HG02938 (cell line): Measurements from ENCODE around the gene TARM1.
"Not testable (repeated sequence)": the region's sequence is repeated elsewhere in the genome, so short reads cannot be mapped to it uniquely, and the experiment has no call there.

Experiments
- ATAC-seq: cut with Tn5 transposase; IDR thresholded peaks from one replicate; pipeline ENCODE4 v1.9.1; 2021; ENCODE audit warnings: mild to moderate bottlenecking, moderate library complexity; ENCODE audit not compliant: unreplicated experiment

TARM1 gene

DNA sequence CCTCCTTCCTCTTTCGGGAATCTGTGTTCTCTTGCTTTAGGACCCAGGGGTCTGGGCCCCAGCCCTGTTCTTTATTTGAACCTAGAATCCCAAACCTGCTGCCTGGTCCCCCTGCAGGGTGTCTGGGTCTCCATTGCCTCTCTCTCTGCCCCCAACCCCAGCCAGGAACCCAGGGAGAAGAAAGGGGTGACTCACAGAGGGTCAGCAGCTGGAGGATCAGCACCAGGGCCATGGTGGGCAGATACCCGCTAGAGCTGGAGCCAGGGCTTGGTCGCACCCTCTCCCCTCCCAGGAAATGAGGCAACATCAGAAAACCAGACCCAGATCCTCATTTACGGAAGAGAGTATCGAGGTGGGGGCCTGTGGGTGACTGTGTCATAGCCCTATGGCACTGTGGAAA lies 19.4 kb upstream of the TARM1 start, which contains the start of gene OSCAR:
TSS of gene OSCAR (minus strand) at position 243 of the 400 bp plus-strand sequence. CDS start at position 232, 11 bp downstream.
- ATAC-seq, result no peak

DNA sequence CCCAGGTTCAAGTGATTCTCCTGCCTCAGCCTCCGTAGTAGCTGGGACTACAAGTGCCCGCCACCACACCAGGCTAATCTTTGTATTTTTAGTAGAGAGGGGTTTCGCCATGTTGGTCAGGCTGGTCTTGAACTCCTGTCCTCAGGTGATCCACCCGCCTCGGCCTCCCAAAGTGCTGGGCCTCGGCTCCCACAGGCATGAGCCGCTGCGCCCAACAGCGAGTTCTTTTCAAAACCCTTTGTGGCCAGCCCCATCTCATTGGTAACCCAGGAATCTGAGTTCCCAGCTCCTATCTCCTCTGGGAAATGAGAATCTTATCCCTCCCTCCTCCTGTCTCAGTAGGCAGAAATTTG lies 18.7 kb upstream of the TARM1 start:
- ATAC-seq, result not testable (repeated sequence)

DNA sequence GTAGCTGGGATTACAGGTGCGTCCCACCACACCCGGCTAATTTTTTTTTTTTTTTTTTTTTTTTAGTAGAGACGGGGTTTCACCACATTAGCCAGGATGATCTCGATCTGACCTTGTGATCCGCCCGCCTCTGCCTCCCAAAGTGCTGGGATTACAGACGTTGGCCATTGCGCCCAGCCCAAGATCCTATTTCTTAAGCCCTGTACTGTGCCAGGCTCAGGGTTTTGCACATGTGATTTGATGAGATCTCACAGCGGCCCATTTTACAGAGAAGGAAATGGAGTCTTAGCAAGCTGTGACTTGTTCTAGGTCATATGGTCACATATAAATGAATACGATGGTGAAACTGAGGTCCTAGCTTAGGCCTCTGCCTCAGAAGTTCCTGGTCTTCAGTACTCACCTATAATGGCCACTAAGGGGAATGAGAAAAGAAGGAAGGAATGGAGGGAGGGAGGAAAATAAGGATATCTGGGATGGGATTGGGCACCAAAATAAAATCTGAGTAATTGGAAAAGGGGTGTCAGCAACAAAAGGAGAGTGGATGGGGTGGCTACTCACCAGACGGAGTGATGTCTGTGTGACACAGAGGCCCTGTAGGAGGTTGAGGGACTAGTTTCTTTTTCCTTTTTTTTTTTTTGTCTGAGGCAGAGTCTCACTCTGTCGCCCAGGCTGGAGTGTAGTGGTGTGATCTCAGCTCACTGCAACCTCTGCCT lies 18.2 kb upstream of the TARM1 start:
- ATAC-seq, result no peak

DNA sequence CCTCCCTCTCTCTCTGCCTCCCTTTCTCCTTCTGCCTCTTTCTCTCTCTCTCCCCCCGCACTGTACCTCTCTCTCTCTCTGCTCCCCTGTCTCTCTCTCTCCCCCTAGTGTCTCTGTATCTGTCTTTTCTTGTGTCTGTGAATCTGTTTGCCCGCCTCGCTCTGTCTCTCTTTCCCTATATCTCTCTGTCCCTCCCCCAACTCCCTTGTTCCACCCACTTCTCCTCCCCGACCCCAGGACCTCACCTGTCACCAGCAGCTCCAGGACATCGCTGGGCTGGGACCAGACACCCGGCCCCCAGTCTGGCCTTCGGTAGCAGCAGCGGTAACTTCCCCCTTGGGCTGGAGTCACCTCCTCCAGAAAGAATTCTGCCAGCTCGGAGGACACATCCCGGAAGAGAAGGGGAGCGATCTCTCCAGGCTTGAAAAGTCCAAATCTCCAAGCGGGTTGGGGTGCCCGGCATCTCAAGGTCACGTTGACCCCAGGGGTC lies 15.5 kb upstream of the TARM1 start:
- no peak for ATAC-seq

DNA sequence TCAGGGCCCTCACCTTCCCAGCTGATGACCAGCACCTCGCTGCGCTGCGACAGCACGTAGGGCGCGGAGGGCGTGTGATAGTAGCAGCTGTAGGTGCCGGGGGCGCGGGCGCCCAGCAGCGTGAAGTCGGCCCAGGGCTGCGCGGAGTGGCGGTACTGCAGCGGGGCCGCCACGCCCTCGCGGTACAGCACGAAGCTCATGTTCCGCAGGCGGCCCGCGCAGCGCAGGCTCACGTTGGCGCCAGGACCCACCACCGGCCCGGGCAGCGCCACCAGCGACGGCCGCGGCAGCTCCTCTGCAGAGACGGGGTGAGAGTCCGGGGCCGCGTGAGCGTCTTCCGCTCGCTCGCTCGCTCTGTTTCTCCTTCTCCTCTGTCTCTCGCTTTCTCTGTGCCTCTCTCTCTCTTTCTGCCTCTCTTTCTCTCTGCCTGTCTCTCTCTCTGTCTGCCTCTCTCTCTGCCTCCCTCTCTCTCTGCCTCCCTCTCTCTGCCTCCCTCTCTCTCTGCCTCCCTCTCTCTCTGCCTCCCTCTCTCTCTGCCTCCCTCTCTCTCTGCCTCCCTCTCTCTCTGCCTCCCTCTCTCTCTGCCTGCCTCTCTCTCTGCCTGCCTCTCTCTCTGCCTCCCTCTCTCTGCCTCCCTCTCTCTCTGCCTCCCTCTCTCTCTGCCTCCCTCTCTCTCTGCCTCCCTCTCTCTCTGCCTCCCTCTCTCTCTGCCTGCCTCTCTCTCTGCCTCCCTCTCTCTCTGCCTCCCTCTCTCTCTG lies 14.9 kb upstream of the TARM1 start:
- ATAC-seq, result not testable (repeated sequence)

DNA sequence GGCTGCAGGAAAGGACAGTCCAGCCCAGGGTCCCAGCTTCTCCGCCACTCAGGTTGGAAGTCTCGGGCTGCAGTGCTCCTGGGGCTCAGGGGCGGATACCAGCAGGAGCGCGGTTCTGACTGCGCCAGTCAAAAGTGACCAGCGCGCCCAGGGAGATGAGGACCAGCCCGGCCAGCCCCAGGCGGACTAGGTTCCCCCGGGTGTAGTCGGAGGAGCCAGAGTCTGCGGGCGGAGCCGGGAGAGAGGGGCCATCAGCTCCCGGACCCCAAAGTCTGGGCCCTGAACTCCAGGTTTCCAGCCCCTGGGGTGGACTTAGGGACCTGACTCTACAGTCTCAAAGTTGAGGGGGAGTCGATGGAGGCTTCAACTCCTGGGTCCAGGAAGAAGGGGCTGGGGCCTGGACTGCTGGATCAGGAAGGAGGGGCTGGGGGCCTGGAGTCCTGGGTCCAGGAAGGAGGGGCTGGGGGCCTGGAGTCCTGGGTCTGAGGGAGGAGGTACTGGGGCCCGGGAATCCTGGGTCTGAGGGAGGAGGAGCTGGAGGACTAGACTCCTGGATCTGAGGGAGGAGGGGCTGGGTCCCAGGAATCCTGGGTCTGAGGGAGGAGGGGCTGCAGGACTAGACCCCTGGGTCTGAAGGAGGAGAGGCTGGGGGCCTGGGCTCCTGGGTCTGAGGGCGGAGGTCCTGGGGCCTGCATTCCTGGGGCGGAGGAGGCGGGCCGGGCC lies 14.1 kb upstream of the TARM1 start:
- ATAC-seq, result no peak

DNA sequence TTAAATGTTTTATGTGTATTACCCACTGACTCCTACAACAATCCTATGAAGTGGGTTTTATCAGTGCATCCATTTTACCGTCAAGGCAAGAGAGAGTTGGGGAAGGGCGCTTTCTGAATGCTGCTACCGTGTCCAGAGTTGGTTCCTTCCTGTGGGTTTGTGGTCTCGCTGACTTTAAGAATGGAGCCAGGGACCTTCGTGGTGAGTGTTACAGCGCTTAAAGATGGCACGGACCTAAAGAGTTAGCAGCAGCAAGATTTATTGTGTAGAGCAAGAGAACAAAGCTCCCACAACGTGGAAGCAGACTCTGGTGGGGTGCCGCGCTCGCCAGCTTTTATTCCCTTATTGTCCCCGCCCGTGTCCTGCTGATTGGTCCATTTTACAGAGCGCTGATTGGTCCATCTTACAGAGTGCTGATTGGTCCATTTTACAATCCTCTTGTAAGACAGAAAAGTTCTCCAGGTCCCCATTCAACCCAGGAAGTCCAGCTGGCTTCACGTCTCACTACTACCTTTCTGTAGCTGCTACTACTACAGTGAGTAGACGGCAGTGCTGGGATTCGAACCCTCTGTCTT lies 13.3 kb upstream of the TARM1 start:
- no peak for ATAC-seq

DNA sequence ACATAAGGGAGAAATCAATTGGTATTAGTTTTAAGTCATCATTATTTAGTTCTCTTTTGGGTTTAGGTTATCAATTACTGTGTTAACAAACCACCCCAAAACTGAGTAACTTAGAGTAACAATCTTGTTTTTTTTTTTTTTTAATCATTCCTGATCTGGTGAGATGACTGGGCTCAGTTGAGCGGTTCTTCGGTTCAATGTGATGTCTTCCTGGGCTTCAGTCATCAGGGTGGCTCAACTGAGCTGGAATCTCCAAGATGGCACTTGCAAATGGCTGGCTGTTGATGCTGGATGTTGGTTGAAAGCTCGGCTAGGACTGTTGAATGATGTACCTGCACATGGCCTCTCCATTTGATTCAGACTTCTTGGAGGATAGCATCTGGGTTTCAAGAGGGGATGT lies 3.2 kb upstream of the TARM1 start:
- no peak for ATAC-seq

DNA sequence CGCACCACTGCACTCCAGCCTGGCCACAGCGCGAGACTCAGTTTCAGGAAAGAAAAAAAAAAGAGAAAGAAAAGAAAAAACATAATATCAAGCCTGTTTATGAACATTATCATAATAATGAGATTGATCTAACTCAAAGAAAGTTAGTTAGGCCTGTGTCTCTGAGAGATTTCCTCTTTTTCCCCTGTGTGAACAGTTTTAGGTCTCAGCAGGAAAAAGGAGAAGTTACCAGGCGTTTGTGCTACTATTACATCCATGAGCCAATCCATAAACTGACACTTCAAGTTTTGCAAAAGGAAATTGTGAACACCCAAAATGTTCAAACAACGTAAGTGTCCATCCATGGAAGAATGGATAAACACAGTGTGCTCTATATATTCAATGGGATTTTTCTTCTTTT lies 3.8 kb downstream of the TARM1 start:
- no peak for ATAC-seq

DNA sequence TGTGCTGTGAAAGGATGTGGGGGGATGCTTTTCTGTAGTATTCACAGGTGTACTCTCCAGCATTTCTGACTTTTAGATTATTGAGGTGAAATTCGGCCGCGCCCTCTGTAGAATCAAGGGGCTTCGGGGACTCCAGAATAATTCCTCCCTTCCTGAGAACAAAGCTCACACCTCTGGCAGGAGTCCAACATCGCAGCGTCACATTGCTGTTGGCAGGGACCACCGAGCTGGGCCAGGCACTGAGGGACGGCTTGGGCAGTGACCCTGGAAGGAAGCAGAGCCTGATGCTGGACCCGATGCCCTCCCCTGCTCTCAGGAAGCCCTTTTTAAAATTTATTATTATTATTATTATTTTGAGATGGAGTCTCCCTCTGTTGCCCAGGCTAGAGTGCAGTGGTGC lies 6.3 kb downstream of the TARM1 start:
- no peak for ATAC-seq

DNA sequence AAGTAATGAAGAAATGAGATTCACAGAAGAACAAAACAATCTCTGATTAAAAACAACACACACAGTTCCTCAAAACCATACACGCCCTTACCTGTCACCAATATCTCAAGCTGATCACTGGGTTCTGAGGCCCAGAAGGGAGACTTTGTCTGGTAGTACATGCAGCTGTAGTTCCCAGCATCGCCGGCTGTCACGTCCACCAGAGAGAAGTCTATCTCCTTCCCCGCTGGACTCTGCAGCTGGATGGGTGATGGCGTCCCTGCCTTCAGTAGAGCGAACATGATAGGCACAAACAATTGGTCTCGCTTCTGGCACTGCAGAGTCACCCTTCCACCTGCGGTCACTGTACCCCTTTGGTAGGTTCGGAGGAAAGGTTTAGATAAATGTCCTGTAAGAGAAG lies 7.3 kb downstream of the TARM1 start:
- no peak for ATAC-seq

DNA sequence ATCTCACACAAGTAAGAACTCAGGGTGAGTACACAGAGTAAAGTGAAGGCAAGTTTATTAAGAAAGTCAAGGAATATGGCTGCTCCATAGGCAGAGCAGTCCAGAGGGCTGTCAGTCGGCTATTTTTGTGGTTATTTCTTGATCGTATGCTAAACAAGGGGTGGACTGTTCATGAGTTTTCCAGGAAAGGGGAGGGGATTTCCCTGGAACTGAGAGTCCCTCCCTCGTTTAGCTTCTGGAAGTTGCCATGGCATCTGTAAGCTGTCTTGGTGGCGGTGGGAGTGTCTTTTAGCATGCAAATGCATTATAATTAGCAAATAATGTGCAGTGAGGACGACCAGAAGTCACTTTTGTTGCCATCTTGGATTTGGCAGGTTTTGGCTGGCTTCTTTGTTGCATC lies 11.7 kb downstream of the TARM1 start:
- ATAC-seq, result no peak

DNA sequence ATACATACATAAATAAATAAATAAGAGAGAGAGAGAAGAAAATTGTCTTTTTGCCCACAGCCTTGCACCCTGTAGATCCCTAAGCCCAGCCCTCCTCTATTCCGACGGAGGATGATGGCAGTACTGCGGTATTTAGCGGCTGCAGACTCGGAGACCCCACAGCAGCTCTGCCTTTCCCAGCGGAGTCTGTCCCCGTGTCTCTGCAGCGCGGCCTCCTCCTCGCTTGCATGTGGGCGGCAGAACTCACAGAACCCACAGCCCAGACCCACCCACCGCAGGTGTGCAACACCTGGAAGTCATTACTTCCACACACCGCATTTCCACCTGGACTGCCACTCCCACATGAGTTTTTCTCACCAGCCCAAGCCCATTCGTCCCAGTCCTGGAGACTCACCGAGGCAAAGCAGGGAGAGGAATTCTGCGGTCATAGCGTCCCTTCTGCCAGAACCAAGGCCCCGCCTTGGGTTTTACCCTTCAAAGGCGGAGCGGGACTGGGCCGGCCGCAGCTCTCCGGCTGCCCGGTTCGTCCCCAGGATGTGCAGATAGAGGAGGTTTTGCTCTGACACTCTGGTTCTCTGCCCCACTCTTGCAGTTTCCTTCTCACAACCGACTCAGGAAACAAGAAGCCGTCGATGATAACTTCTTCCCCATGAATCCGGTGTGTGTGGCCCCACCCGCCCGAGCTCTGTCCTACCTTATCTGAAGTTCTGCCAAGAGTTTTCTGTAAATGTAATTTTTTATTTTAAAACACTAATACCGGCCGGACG lies 17.6 kb downstream of the TARM1 start, which contains the start of gene VSTM1:
TSS of gene VSTM1 (minus strand) at position 548 of the 767 bp plus-strand sequence. CDS start at position 428, 120 bp downstream.
- no peak for ATAC-seq

DNA sequence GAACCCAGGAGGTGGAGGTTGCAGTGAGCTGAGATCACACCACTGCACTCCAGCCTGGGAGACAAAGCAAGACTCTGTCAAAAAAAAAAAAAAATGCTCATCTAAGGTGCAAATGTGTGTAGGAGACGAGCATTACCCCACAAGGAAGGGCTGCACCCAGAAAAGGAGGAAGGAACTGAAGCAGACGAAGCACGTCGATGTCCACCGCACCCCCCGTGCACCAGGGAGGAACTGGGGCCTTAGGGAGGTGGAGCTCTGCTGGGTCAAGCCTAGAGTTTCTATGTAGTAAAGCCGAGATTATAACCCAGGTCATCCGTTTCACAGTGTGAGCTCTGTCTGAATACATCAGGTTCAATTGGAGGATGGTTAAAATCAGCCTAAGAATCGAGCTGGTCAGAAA lies 18.5 kb downstream of the TARM1 start:
- no peak for ATAC-seq

DNA sequence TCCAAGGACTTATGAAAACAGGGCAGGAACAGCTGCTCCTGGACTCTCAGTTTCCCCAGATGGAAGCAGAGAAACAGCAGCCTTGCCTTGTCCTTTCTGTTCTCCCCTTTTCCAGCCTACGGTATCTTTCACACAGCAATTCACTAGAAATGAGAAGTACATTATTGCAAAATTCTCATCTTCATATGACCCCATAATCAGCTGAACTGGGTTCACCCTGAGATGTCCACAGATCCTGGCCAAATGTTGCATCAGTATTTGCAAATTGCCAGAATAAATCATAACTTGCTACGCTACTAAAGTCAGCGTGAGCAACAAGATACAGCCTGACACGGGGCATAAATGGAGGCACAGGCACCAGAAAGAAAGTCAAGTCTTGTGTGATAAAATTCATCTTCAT lies 33.5 kb downstream of the TARM1 start:
- ATAC-seq, result no peak

DNA sequence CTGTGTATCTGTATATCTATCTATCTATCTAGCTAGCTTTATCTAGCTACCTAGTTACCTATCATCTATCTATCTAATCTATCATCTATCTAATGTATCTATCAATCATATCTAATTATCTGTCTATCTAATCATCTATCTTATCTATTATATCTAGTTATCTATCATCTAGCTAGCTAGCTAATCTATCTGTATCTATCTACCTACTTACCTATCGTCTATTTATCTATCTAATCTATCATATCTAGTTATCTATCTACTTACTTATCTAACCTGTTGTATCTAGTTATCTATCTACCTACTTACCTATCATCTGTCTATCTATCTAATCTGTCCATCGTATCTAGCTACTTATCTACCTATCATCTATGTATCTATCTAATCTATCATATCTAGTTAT lies 35.4 kb downstream of the TARM1 start:
- ATAC-seq, result no peak

DNA sequence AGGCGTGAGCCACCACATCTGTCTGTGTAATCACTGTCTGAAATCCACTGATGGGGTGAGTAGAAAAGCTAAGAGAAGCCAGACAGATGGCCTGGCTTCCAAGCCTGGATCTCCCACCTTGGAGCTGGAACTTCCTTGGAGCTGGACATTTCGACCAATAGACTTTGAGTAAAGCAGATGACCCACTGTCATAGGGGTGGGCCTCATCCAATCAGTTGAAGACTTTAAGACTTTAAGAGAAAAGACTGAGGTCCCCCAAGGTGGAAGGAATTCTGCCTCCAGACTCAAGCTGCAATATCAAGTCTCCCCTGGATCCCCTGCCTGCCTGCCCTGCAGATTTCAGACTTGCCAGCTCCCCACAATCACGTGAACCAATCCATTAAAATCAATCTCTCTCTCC lies 38.2 kb downstream of the TARM1 start:
- ATAC-seq, result no peak

DNA sequence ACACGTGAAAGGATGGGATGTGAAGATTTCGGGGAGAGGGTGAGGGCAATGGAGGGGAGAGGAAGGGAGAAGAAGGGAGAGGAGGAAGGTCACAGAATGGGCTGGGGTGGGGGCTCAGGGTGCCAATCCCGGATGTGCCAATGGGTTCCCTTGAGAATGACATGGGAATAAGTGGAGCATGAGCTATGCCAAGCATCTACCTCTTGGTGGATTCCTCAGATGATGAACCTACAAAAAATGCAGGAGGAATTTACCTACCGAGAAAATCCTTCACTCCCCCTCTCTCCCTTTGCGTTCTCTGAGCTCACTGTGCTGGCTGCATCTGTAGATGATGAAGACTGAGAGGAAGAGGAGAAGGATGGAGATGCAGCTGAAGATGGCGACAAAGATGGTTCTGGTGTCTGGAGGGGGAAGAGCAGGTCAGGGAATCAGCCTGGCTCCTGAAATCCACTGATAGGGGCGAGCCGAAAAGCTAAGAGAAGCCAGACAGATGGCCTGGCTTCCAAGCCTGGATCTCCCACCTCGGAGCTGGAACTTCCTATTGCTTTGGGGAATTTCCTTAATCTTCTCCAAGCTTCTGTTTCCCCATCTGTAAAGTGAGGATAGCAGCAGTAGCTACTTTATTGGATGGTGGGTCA lies 39.1 kb downstream of the TARM1 start:
- no peak for ATAC-seq

DNA sequence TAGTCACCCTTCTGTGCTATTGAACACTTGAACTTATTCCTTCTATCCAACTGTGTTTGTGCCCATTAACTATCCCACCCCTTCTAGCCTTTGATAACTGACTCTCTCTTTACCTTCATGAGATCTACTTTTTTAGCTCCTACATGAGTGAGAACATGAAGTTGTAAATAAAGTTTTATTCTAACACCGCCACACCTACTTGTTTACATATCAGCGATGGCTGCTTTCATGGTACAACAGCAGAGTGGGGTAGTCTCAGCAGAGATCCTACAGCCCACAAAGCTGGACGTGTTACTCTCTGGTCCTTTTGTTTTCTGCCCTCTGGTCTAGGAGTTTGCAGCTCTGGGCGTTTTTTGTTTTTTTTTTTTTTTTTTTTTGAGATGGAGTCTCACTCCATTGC lies 41.2 kb downstream of the TARM1 start:
- no peak for ATAC-seq

DNA sequence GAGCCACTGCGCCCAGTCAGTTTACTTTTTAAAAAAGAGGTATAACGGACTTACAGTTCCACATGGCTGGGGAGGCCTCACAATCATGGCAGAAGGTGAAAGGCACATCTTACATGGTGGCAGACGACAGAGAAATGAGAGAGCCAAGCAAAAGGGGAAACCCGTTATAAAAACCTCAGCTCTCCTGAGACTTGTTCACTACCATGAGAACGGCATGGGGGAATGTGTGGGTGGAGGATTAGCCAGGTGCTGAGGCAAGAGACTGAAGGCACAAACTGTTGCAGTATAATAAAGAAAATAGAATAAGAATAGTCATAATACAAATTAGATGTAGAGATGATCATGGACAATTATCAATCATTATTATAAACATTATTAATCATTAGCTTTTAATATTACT lies 44.6 kb downstream of the TARM1 start:
- not testable (repeated sequence) for ATAC-seq
